ENCODE data around the gene GARIN1A. TPM values are rescaled to one million over a fixed set of nuclear protein-coding genes. Genes with fewer than 3 reads are reported as not detected.

GARIN1A gene
- total RNA-seq (2021; fragmentation: NEBNext Ultra II Directional; extraction: Animal tissue kit (Norgen Biotek cat#: 25700)) = 0.29 and 0.34 TPM in 2 replicates
- 0.03 TPM in 1 of 2 replicates, not detected in the other for polyA plus RNA-seq (2011; rRNA removed)
- 0.01 TPM for polyA plus RNA-seq (2011; cell fraction: cytosol; rRNA removed)
- 0.44 TPM for polyA plus RNA-seq (2011; cell fraction: nucleus; rRNA removed)
- 0.05 to 0.08 TPM (median 0.06 TPM) in 3 of 4 replicates, not detected in the other for polyA plus RNA-seq (2012, experiment 1 of 2)
- 0.16 TPM for polyA plus RNA-seq (2012, experiment 2 of 2)
- polyA plus RNA-seq (2013, experiment 1 of 2) = under 0.01 TPM
- polyA plus RNA-seq (2013, experiment 2 of 2) = 0.02 TPM
- polyA minus RNA-seq (2011; rRNA and poly(A)+ RNA removed) = 0.03 TPM in 1 of 2 replicates, not detected in the other
- polyA minus RNA-seq (2011; cell fraction: cytosol; rRNA and poly(A)+ RNA removed) = not detected
- polyA minus RNA-seq (2011; cell fraction: nucleus; rRNA and poly(A)+ RNA removed) = not detected
- long read RNA-seq, experiment 1 = 0 reads
- long read RNA-seq, experiment 2 = 0 reads

- H3K79me1 ChIP-seq (ENCODE audit: low read depth, low read length) = no peaks in the 10 kb centered on the region
- H2BK15ac ChIP-seq (ENCODE audit: low read length) = no peak within 1 kb of the TSS
- H2AFZ ChIP-seq (ENCODE audit: low read length) = peak within 1 kb of the TSS; percentile 79; the same call in 1 of the 2 replicates
- WGBS, 2 experiments (ENCODE audit: extremely low coverage in 1 of 2, insufficient coverage in 1 of 2, insufficient read length in 1 of 2, insufficient replicate concordance in 2 of 2, low coverage in 1 of 2, low lambda C conversion rate in 2 of 2, missing lambda C conversion rate in 1 of 2) = 82% methylated on average over 4 of the region's 4 CpGs; no CpG with 5 or more reads in 1 of the 2 experiments
- no peak within 1 kb of the TSS for H2BK120ac ChIP-seq (replicated peaks; ENCODE audit: low read depth, low read length)
- POLR2A ChIA-PET (ENCODE audit: partially characterized antibody) = interaction anchor here (1.4 to 2.0 kb wide), 2 partner anchors 9 to 10 kb away, joined by 4 to 7 read pairs; no protein-coding TSS in a partner anchor
- H2BK12ac ChIP-seq (ENCODE audit: low read depth, low read length) = no peak within 1 kb of the TSS
- H3K79me2 ChIP-seq (ENCODE audit: control insufficient read depth in 1 of 2, insufficient read depth in 2 of 2, low read length in 2 of 2) = no peaks in the 10 kb centered on the region
- no peak within 1 kb of the TSS for H2BK5ac ChIP-seq (ENCODE audit: low read depth, low read length)
- FAIRE-seq (no peak), DNase-seq (ENCODE audit: low read depth in 1 of 2, low spot score in 2 of 2) (no peak)
- H3K9me3 ChIP-seq (ENCODE audit: insufficient read depth in 2 of 2, low read depth in 1 of 2, low read length in 1 of 2) = no peaks in the 10 kb centered on the region
- no peaks in the 10 kb centered on the region for H4K20me1 ChIP-seq (replicated peaks in 1 of 2; ENCODE audit: control insufficient read depth in 1 of 2, insufficient read depth in 2 of 2, low read length in 2 of 2)
- no peak within 1 kb of the TSS for H3K18ac ChIP-seq (ENCODE audit: extremely low read depth, low read length)
- no peak within 1 kb of the TSS for H3K56ac ChIP-seq (replicated peaks; ENCODE audit: insufficient read length, low read depth, low read length)
- no peak within 1 kb of the TSS for H3K27ac ChIP-seq (ENCODE audit: low read depth, low read length)
- no peak for TF ChIP-seq NRF1 (IDR thresholded peaks at IDR 0.05; ENCODE audit: low read depth, low read length)
- no peak for TF ChIP-seq KDM5A (IDR thresholded peaks at IDR 0.05; ENCODE audit: low read length)
- no peak for TF ChIP-seq SP2 (IDR thresholded peaks at IDR 0.05; ENCODE audit: low read length)
- no peak for TF ChIP-seq PHF8 (conservative IDR thresholded peaks at IDR 0.05; ENCODE audit: low read depth, low read length)
- TF ChIP-seq YY1 (IDR thresholded peaks at IDR 0.05; ENCODE audit: low read depth, low read length) = no peak
- TF ChIP-seq RNF2 (IDR thresholded peaks at IDR 0.05; ENCODE audit: borderline replicate concordance, low read depth, low read length, missing control alignments, poor library complexity, severe bottlenecking) = no peak
- no peak for TF ChIP-seq USF2 (IDR thresholded peaks at IDR 0.05; ENCODE audit: low read length)
- no peak for TF ChIP-seq CHD2 (IDR thresholded peaks at IDR 0.05; ENCODE audit: low read length)
- TF ChIP-seq MAX (IDR thresholded peaks at IDR 0.05) = no peak
- no peak for TF ChIP-seq CBX8 (IDR thresholded peaks at IDR 0.05; ENCODE audit: borderline replicate concordance, low read depth, low read length)
- TF ChIP-seq BACH1 (IDR thresholded peaks at IDR 0.05; ENCODE audit: low read length) = no peak
- no peaks in the 10 kb centered on the region for H3K23me2 ChIP-seq (ENCODE audit: low read depth, low read length)
- no peak within 1 kb of the TSS for H3K4me3 ChIP-seq (ENCODE audit: extremely low read depth in 1 of 4, insufficient read depth in 2 of 4, low read depth in 3 of 4, low read length in 4 of 4)
- H3K23ac ChIP-seq (ENCODE audit: insufficient read length) = no peak within 1 kb of the TSS
- CTCF ChIA-PET (ENCODE audit: partially characterized antibody) = interaction anchor here (0.5 to 4.7 kb wide), 22 partner anchors 11 to 1134 kb away, joined by 3 to 53 read pairs (median 4); partner anchors contain the start of gene CALU
- H3K4me2 ChIP-seq (ENCODE audit: insufficient read depth in 1 of 2, low read depth in 2 of 2, low read length in 2 of 2) = no peak within 1 kb of the TSS
- H3K9ac ChIP-seq (replicated peaks in 1 of 4; ENCODE audit: extremely low read depth in 1 of 4, low read depth in 3 of 4, low read length in 3 of 4) = no peak within 1 kb of the TSS
- H3K36me3 ChIP-seq (ENCODE audit: control insufficient read depth in 2 of 4, insufficient read depth in 4 of 4, low read length in 3 of 4) = no peaks in the 10 kb centered on the region
- H3K14ac ChIP-seq (ENCODE audit: insufficient read length) = no peak within 1 kb of the TSS
- no peaks in the 10 kb centered on the region for H3K4me1 ChIP-seq (replicated peaks in 1 of 4; ENCODE audit: control insufficient read depth in 3 of 4, insufficient read depth in 4 of 4, low read length in 3 of 4)
- H4K8ac ChIP-seq (ENCODE audit: extremely low read depth, insufficient read depth, low read length) = no peak within 1 kb of the TSS
- H2AK5ac ChIP-seq (ENCODE audit: low read depth, low read length) = no peak within 1 kb of the TSS
- no peak within 1 kb of the TSS for H2BK20ac ChIP-seq (ENCODE audit: low read length)
- H4K91ac ChIP-seq (replicated peaks; ENCODE audit: insufficient read length, low read length) = no peak within 1 kb of the TSS
- no peaks in the 10 kb centered on the region; a peak in 1 of 7 replicates for H3K27me3 ChIP-seq (replicated peaks in 1 of 4; ENCODE audit: control insufficient read depth in 3 of 4, extremely low read depth in 1 of 4, insufficient read depth in 3 of 4, low read length in 3 of 4)
- H4K5ac ChIP-seq (ENCODE audit: insufficient read length, low read depth, low read length) = no peak within 1 kb of the TSS
- H3K4ac ChIP-seq (replicated peaks; ENCODE audit: insufficient read length, low read depth, low read length) = no peak within 1 kb of the TSS
Observed at GRCh38 chr7:128671992-128672391, at the start of gene GARIN1A. GARIN1A (plus strand) TSS chr7:128672292; CDS start chr7:128672398, 106 bp downstream.

Data from H1 (cell line).